Measurements from ENCODE around the gene FAM76B. TPM values are rescaled to one million over a fixed set of nuclear protein-coding genes. Genes with fewer than 3 reads are reported as not detected.

FAM76B gene
- total RNA-seq, 1 experiment from 2014 or later, result 32.6 TPM

DNA sequence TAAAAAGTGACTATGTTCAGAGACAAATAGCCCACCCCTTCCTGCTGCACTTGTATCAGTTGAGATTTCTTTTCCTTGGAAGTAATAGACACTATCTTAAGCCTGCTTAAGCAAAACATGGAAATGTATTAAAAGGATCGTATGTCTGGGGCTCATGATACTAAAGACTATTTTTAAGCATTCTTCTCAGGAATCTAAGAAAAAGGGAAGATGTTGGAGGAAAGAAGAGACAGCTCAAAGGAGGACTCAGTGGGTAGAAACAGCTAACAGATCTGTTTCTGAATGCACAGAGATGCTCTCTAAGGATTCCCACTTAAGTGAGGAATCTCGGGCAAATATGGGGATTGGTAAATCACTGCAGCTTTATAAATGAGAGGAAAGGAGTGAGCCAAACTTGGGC, 62.5 kb downstream of the FAM76B start:
- DNase-seq (ENCODE audit: low spot score), result no peak
- TF ChIP-seq EZH2 (IDR thresholded peaks at IDR 0.05; ENCODE audit: borderline replicate concordance, low read depth, low read length, poor library complexity, severe bottlenecking), result no peak
- TF ChIP-seq, protein P1, sequence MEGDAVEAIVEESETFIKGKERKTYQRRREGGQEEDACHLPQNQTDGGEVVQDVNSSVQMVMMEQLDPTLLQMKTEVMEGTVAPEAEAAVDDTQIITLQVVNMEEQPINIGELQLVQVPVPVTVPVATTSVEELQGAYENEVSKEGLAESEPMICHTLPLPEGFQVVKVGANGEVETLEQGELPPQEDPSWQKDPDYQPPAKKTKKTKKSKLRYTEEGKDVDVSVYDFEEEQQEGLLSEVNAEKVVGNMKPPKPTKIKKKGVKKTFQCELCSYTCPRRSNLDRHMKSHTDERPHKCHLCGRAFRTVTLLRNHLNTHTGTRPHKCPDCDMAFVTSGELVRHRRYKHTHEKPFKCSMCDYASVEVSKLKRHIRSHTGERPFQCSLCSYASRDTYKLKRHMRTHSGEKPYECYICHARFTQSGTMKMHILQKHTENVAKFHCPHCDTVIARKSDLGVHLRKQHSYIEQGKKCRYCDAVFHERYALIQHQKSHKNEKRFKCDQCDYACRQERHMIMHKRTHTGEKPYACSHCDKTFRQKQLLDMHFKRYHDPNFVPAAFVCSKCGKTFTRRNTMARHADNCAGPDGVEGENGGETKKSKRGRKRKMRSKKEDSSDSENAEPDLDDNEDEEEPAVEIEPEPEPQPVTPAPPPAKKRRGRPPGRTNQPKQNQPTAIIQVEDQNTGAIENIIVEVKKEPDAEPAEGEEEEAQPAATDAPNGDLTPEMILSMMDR (conservative IDR thresholded peaks at IDR 0.05; ENCODE audit: low read depth, low read length), result no peak
- Histone ChIP-seq H3K36me3 (ENCODE audit: insufficient read depth, low read length, poor library complexity, severe bottlenecking) (no peaks in the 10 kb centered on the region), H3K4me1 (ENCODE audit: insufficient read depth, low read length, poor library complexity, severe bottlenecking) (no peaks in the 10 kb centered on the region), H3K9me3 (ENCODE audit: low read depth, low read length, poor library complexity, severe bottlenecking) (no peaks in the 10 kb centered on the region), H3K27ac (ENCODE audit: low read depth, low read length, poor library complexity, severe bottlenecking) (no peak overlapping the region), H3K27me3 (replicated peaks; ENCODE audit: insufficient read depth, low read depth, low read length, poor library complexity) (no peaks in the 10 kb centered on the region), H3K4me3 (ENCODE audit: low read depth, low read length, poor library complexity, severe bottlenecking) (no peak overlapping the region)
- BruUV-seq (replicated peaks), result no TSS peak
- POLR2A ChIA-PET (ENCODE audit: low non-redundant PET), result no interaction called here
- CTCF ChIA-PET, result no interaction called here
- intact Hi-C loops (cut with micrococcal nuclease; ENCODE audit: unreplicated experiment), result no loop called here

DNA sequence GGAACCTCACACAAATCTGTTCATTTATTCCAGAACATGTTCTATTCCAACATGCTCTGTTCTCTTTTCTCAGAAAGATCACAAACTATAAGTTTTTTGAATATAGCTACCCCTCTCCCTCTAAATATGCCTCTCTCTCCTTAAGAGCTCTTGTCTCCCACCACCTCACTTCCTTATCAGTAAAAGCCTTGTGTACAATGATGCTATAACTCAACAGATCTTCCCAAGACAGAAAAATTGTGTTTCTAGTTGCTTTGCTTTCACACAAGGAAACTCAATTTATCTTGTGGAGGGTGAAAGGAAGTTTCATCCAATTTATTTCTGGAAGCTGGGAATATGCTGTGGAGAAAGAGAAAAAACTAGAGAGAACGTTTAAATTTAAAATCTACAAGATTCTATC, 64.4 kb downstream of the FAM76B start:
- Histone ChIP-seq H3K4me3 (ENCODE audit: low read depth, low read length, poor library complexity, severe bottlenecking) (no peak overlapping the region), H3K27ac (ENCODE audit: low read depth, low read length, poor library complexity, severe bottlenecking) (no peak overlapping the region), H3K27me3 (replicated peaks; ENCODE audit: insufficient read depth, low read depth, low read length, poor library complexity) (no peaks in the 10 kb centered on the region), H3K36me3 (ENCODE audit: insufficient read depth, low read length, poor library complexity, severe bottlenecking) (no peaks in the 10 kb centered on the region), H3K4me1 (ENCODE audit: insufficient read depth, low read length, poor library complexity, severe bottlenecking) (no peaks in the 10 kb centered on the region), H3K9me3 (ENCODE audit: low read depth, low read length, poor library complexity, severe bottlenecking) (no peaks in the 10 kb centered on the region)
- DNase-seq (ENCODE audit: low spot score), result no peak
- intact Hi-C loops (cut with micrococcal nuclease; ENCODE audit: unreplicated experiment), result no loop called here
- TF ChIP-seq, protein P1 (conservative IDR thresholded peaks at IDR 0.05; ENCODE audit: low read depth, low read length), result no peak
- no peak for TF ChIP-seq EZH2 (IDR thresholded peaks at IDR 0.05; ENCODE audit: borderline replicate concordance, low read depth, low read length, poor library complexity, severe bottlenecking)
- no TSS peak for BruUV-seq (replicated peaks)
- CTCF ChIA-PET, result no interaction called here
- POLR2A ChIA-PET (ENCODE audit: low non-redundant PET), result no interaction called here

DNA sequence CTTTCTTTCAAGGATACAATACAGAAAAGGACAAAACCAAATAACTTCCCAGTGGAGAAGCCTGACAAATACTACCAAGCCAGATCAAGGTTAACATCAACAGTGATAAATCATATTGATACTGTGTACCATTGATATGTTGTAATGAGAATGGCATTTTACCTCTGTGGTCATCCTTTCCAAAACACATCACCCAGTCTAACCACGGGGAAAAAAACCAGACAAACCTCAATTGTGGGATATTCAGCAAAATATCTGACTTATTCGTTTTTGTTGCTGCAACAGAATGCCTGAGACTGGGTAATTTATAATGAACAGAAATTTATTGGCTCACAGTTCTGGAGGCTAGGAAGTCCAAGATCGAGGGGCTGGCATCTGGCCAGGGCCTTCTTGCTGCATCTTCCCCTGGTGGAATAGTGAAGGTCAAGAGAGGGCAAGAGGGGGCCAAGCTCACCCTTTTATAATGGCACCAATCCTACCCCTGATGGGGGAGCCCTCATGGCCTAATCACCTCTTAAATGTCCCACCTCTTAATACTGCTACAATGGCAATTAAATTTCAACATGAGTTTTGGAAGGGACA, 66.1 kb downstream of the FAM76B start:
- ChIA-PET CTCF (interaction anchor here (0.6 kb wide), 1 partner anchor 18 kb away, joined by 3 read pairs; no protein-coding TSS in a partner anchor), POLR2A (ENCODE audit: low non-redundant PET) (no interaction called here)
- H3K36me3 ChIP-seq (ENCODE audit: insufficient read depth, low read length, poor library complexity, severe bottlenecking), result no peaks in the 10 kb centered on the region
- intact Hi-C loops (cut with micrococcal nuclease; ENCODE audit: unreplicated experiment), result no loop called here
- no peak overlapping the region for H3K27ac ChIP-seq (ENCODE audit: low read depth, low read length, poor library complexity, severe bottlenecking)
- H3K27me3 ChIP-seq (replicated peaks; ENCODE audit: insufficient read depth, low read depth, low read length, poor library complexity), result no peaks in the 10 kb centered on the region
- H3K4me1 ChIP-seq (ENCODE audit: insufficient read depth, low read length, poor library complexity, severe bottlenecking), result no peaks in the 10 kb centered on the region
- no TSS peak for BruUV-seq (replicated peaks)
- DNase-seq (ENCODE audit: low spot score), result no peak
- H3K4me3 ChIP-seq (ENCODE audit: low read depth, low read length, poor library complexity, severe bottlenecking), result no peak overlapping the region
- H3K9me3 ChIP-seq (ENCODE audit: low read depth, low read length, poor library complexity, severe bottlenecking), result no peaks in the 10 kb centered on the region
- TF ChIP-seq, protein P1 (conservative IDR thresholded peaks at IDR 0.05; ENCODE audit: low read depth, low read length), result no peak
- TF ChIP-seq EZH2 (IDR thresholded peaks at IDR 0.05; ENCODE audit: borderline replicate concordance, low read depth, low read length, poor library complexity, severe bottlenecking), result no peak

Measured in A673 (cell line).